Osteocyte (in vitro differentiated cells): ENCODE data around the gene SPECC1. TPM values are rescaled to one million over a fixed set of nuclear protein-coding genes. Genes with fewer than 3 reads are reported as not detected.

Source experiments
- DNase-seq: peaks from one replicate; pipeline ENCODE4 v3.0.0; 2021; ENCODE audit warnings: mixed read lengths; ENCODE audit not compliant: unreplicated experiment; ENCODE audit errors: extremely low spot score
- H3K27ac Mint-ChIP-seq: one replicate; pipeline ENCODE4 v1.8.0; 2021; ENCODE audit warnings: mild to moderate bottlenecking, mixed read lengths; ENCODE audit not compliant: unreplicated experiment
- H3K27me3 Mint-ChIP-seq: one replicate; pipeline ENCODE4 v1.8.0; 2021; ENCODE audit warnings: mixed read lengths; ENCODE audit not compliant: unreplicated experiment
- H3K36me3 Mint-ChIP-seq: one replicate; pipeline ENCODE4 v1.8.0; 2021; ENCODE audit warnings: mixed read lengths; ENCODE audit not compliant: unreplicated experiment
- H3K4me1 Mint-ChIP-seq: one replicate; pipeline ENCODE4 v1.8.0; 2021; ENCODE audit warnings: mixed read lengths; ENCODE audit not compliant: unreplicated experiment
- H3K4me3 Mint-ChIP-seq: one replicate; pipeline ENCODE4 v1.8.0; 2021; ENCODE audit warnings: mild to moderate bottlenecking, moderate library complexity, mixed read lengths; ENCODE audit not compliant: unreplicated experiment
- H3K9me3 Mint-ChIP-seq: one replicate; pipeline ENCODE4 v1.8.0; 2021; ENCODE audit warnings: mixed read lengths; ENCODE audit not compliant: unreplicated experiment
- CTCF ChIP-seq: fragments of 200-600 bp; sonication (generic); IDR thresholded peaks from 2 replicates; pipeline ENCODE4 v1.5.0; 2021; ENCODE audit warnings: antibody characterized with exemption, mild to moderate bottlenecking, moderate library complexity
- total RNA-seq: library from RNA; stranded (reverse); gene quantifications from 2 replicates; pipeline ENCODE4 v1.2.1, GENCODE V29; 2021

SPECC1 gene
- total RNA-seq, 1 donor from 2014 or later: 12.1 TPM

- H3K27me3 Mint-ChIP-seq: no peaks in the 10 kb centered on the region
- peaks cover 20% of the 10 kb centered on the region for H3K4me1 Mint-ChIP-seq
- no peak overlapping the region for H3K27ac Mint-ChIP-seq
- H3K9me3 Mint-ChIP-seq: no peaks in the 10 kb centered on the region
- no peak for DNase-seq
- H3K36me3 Mint-ChIP-seq: no peaks in the 10 kb centered on the region
- H3K4me3 Mint-ChIP-seq: no peak overlapping the region
- no peak for TF ChIP-seq CTCF
These were observed 202.1 kb downstream of the SPECC1 start for GRCh38 chr17:20211246-20211645.

GRCh38 chr17:20213449-20213848 is 204.3 kb downstream of the SPECC1 start:
- no peaks in the 10 kb centered on the region for H3K4me1 Mint-ChIP-seq
- no peaks in the 10 kb centered on the region for H3K9me3 Mint-ChIP-seq
- TF ChIP-seq CTCF: no peak
- DNase-seq: no peak
- no peaks in the 10 kb centered on the region for H3K36me3 Mint-ChIP-seq
- no peak overlapping the region for H3K4me3 Mint-ChIP-seq
- no peak overlapping the region for H3K27ac Mint-ChIP-seq
- H3K27me3 Mint-ChIP-seq: no peaks in the 10 kb centered on the region

- TF ChIP-seq CTCF: no peak
- no peaks in the 10 kb centered on the region for H3K27me3 Mint-ChIP-seq
These were observed 205.6 kb downstream of the SPECC1 start for GRCh38 chr17:20214794-20215193.

GRCh38 chr17:20216154-20216815 is 207.1 kb downstream of the SPECC1 start:
- H3K27ac Mint-ChIP-seq: no peak overlapping the region
- H3K4me3 Mint-ChIP-seq: no peak overlapping the region
- no peak for DNase-seq
- peaks cover 10% of the 10 kb centered on the region for H3K9me3 Mint-ChIP-seq
- no peaks in the 10 kb centered on the region for H3K4me1 Mint-ChIP-seq
- TF ChIP-seq CTCF: no peak
- H3K27me3 Mint-ChIP-seq: no peaks in the 10 kb centered on the region
- H3K36me3 Mint-ChIP-seq: peaks cover 2% of the 10 kb centered on the region

More at GRCh38 chr17:20214794-20215193, 205.6 kb downstream of the SPECC1 start:
- H3K9me3 Mint-ChIP-seq: peaks cover 5% of the 10 kb centered on the region
- H3K27ac Mint-ChIP-seq: no peak overlapping the region
- DNase-seq: no peak
- H3K4me1 Mint-ChIP-seq: no peaks in the 10 kb centered on the region
- peaks cover 2% of the 10 kb centered on the region for H3K36me3 Mint-ChIP-seq
- H3K4me3 Mint-ChIP-seq: no peak overlapping the region

GRCh38 chr17:20216853-20217252 is 207.7 kb downstream of the SPECC1 start:
- H3K36me3 Mint-ChIP-seq: peaks cover 2% of the 10 kb centered on the region
- no peaks in the 10 kb centered on the region for H3K4me1 Mint-ChIP-seq
- no peak overlapping the region for H3K4me3 Mint-ChIP-seq
- TF ChIP-seq CTCF: no peak
- no peak for DNase-seq
- no peak overlapping the region for H3K27ac Mint-ChIP-seq
- no peaks in the 10 kb centered on the region for H3K27me3 Mint-ChIP-seq
- H3K9me3 Mint-ChIP-seq: peaks cover 10% of the 10 kb centered on the region
